Adrenal gland (tissue), 5 donors: Measurements from ENCODE around the gene DGAT2.

ENCODE experiments used
- CTCF ChIP-seq, 6 experiments: fragments of 450-650 bp in 4 of 6; fragments of 200-600 bp in 2 of 6; sonication (generic) in 1 of 6; IDR thresholded peaks; 1 replicate in 5 of 6; 2 replicates in 1 of 6; pipeline versions ENCODE4 v1.5.1 to v1.8.0; 2016 to 2021; ENCODE audit warnings: antibody characterized with exemption in 6 of 6, mild to moderate bottlenecking in 2 of 6, moderate library complexity in 1 of 6
- POLR2A ChIP-seq, 2 donors: fragments of 450-650 bp; IDR thresholded peaks; one replicate each; pipeline ENCODE4 v1.6.1; 2017; ENCODE audit warnings: antibody characterized with exemption in 2 of 2, mild to moderate bottlenecking in 2 of 2, moderate library complexity in 1 of 2
- donor health status: DM: no; HTN: no; CAD: no.

- TF ChIP-seq CTCF (IDR thresholded peaks at IDR 0.05): no peak
- no peak for TF ChIP-seq POLR2A (IDR thresholded peaks at IDR 0.05)
Observed at GRCh38 chr11:75850787-75851186, 82.2 kb downstream of the DGAT2 start.
